CD4-positive, alpha-beta memory T cell (primary cell): ENCODE results near the gene PCSK6. TPM values are rescaled to one million over a fixed set of nuclear protein-coding genes. Genes with fewer than 3 reads are reported as not detected.
"Not testable (repeated sequence)": the region's sequence is repeated elsewhere in the genome, so short reads cannot be mapped to it uniquely, and the experiment has no call there.

ENCODE experiments used
- CTCF ChIA-PET: fragments of 350-600 bp; sonication (Branson Sonifier 250); formaldehyde crosslinking; loops from one replicate; lab custom pipeline; 2021; ENCODE audit warnings: inconsistent platforms; ENCODE audit not compliant: partially characterized antibody; lab: Charles Lee
- POLR2A ChIA-PET: fragments of 350-600 bp; sonication (Branson Sonifier 250); formaldehyde crosslinking; loops from one replicate; lab custom pipeline; 2021; ENCODE audit not compliant: partially characterized antibody; lab: Charles Lee
- DNase-seq, 5 donors: peaks; one replicate each; pipeline versions ENCODE4 v3.0.0 to v3.0.0-alpha.2; 2020 to 2022; ENCODE audit warnings: mixed read lengths in 1 of 5
- H3K27ac ChIP-seq: one replicate; pipeline ENCODE4 v1.7.0; 2013; ENCODE audit warnings: low read depth, low read length
- H3K27me3 ChIP-seq: 2 replicates; pipeline ENCODE4 v1.7.0; 2013; ENCODE audit warnings: mild to moderate bottlenecking, low read length, moderate library complexity; ENCODE audit not compliant: insufficient read depth
- H3K36me3 ChIP-seq: 2 replicates; pipeline ENCODE4 v1.7.0; 2013; ENCODE audit warnings: mild to moderate bottlenecking, low read length, moderate library complexity; ENCODE audit not compliant: insufficient read depth
- H3K4me1 ChIP-seq: 2 replicates; pipeline ENCODE4 v1.7.0; 2013; ENCODE audit warnings: mild to moderate bottlenecking, low read length, moderate library complexity; ENCODE audit not compliant: insufficient read depth
- H3K4me3 ChIP-seq, 2 donors: one replicate each; pipeline ENCODE4 v1.7.0; 2013; ENCODE audit warnings: low read length in 2 of 2, mild to moderate bottlenecking in 1 of 2
- H3K9me3 ChIP-seq, 2 donors: one replicate each; pipeline ENCODE4 v1.7.0; 2013; ENCODE audit warnings: low read length in 2 of 2, control low read depth in 1 of 2; ENCODE audit not compliant: control insufficient read depth in 1 of 2
- H3K27ac Mint-ChIP-seq, 7 donors: one replicate each; pipeline ENCODE4 v1.8.0; 2020 to 2021; ENCODE audit warnings: mixed read lengths in 7 of 7, mild to moderate bottlenecking in 6 of 7, inconsistent platforms in 3 of 7, moderate library complexity in 3 of 7
- H3K27me3 Mint-ChIP-seq, 2 donors: one replicate each; pipeline ENCODE4 v1.8.0; 2020 to 2021; ENCODE audit warnings: mixed read lengths in 2 of 2
- H3K36me3 Mint-ChIP-seq, 2 donors: one replicate each; pipeline ENCODE4 v1.8.0; 2020 to 2021; ENCODE audit warnings: mixed read lengths in 2 of 2, inconsistent platforms in 1 of 2, mild to moderate bottlenecking in 1 of 2
- H3K4me1 Mint-ChIP-seq, 4 donors: one replicate each; pipeline ENCODE4 v1.8.0; 2020 to 2021; ENCODE audit warnings: mixed read lengths in 4 of 4, mild to moderate bottlenecking in 1 of 4
- H3K4me3 Mint-ChIP-seq, 8 donors: one replicate each; pipeline ENCODE4 v1.8.0; 2020 to 2021; ENCODE audit warnings: mixed read lengths in 8 of 8, mild to moderate bottlenecking in 7 of 8, moderate library complexity in 6 of 8, inconsistent platforms in 3 of 8
- H3K9me3 Mint-ChIP-seq, 8 donors: one replicate each; pipeline ENCODE4 v1.8.0; 2020 to 2021; ENCODE audit warnings: mixed read lengths in 8 of 8, mild to moderate bottlenecking in 5 of 8, inconsistent platforms in 3 of 8, moderate library complexity in 1 of 8
- intact Hi-C: fragments of 100-400 bp; cut with micrococcal nuclease; formaldehyde crosslinking; loops from one replicate; pipeline ENCODE4 v1.15.1; 2023
- polyA plus RNA-seq, 2 donors: library from polyadenylated mRNA; unstranded; fragments of 300-500 nt; fragmentation: Illumina TruSeq; gene quantifications; one replicate each; pipeline ENCODE4 v1.2.3, GENCODE V29; 2021
- total RNA-seq, 2 experiments: library from RNA; stranded (reverse); gene quantifications; one replicate each; pipeline ENCODE4 v1.2.3, GENCODE V29; 2021

PCSK6 gene
- total and polyA plus RNA-seq, 4 experiments from 2014 or later, result 0.08 to 0.53 (median 0.32) TPM

DNA sequence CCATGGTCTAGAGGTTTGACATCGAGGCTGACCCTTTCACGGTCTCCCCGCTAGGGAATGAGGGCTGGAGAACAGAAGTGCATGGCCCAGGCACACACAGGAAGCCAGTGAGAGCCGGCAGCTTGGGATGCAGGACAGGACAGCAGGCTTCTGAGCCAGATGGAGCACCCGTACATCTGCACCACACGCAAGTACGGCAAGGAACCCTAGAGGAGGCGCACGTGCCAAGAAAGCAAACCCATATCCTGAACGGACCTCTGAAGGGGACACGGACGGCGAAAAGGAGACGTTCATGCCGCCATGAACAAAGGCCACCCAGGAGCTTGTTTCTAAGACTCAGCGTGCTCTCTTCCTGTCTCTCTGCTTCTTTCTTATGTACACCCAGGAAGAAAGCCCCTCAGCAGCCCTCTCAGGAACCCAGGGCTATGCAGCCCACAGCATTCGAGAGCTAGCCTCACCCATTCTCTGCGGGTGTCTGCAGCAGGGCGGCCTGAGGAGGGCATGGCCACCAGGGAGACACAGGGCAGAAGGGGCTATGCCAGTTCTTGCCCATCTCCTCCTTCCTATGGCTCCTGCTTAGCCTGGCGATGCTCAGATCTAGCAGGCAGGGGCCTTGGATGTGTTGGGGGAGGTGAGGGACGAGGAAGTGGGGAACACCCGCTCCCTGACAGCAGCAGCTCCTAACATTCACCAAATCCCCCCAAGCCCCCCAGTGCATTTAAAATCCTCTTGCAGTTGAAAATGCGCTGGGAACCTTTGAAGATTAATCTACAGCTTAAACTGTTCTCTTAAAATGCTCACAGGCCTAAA is 81.3 kb downstream of the PCSK6 start:
- Mint-ChIP-seq H3K27ac (no peak overlapping the region), H3K27me3 (peaks cover 6 to 8% of the 10 kb centered on the region in 2 donors), H3K36me3 (no peaks in the 10 kb centered on the region), H3K4me3 (no peak overlapping the region), H3K4me1 (no peaks in the 10 kb centered on the region), H3K9me3 (no peaks in the 10 kb centered on the region)
- POLR2A ChIA-PET, result no interaction called here
- H3K27me3 ChIP-seq, result no peaks in the 10 kb centered on the region
- no peaks in the 10 kb centered on the region for H3K36me3 ChIP-seq
- H3K27ac ChIP-seq, result no peak overlapping the region
- no peaks in the 10 kb centered on the region for H3K9me3 ChIP-seq
- no peak overlapping the region for H3K4me3 ChIP-seq
- CTCF ChIA-PET, result no interaction called here
- H3K4me1 ChIP-seq, result no peaks in the 10 kb centered on the region
- intact Hi-C loops, result no loop called here
- DNase-seq, result no peak

DNA sequence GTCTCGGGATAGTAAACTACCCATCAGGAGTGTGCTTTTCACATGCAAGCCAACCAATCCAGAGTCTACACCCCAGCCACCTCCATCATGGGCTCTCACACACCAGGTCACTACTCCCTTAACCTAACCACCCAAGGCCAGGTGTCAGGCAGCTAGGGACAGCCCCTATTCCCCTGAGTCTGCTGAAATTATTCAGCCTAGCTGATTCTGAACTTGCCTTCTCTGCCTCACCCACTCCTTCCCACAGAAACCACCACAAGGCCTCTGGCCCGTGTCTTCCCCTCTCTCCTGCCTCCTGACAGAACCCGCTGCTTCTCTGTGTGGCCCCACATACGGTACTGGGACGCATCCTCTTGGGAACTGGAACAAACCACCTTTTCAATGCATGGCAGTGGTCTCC is 82.1 kb downstream of the PCSK6 start:
- intact Hi-C loops, result no loop called here
- Histone ChIP-seq H3K4me3 (no peak overlapping the region), H3K36me3 (no peaks in the 10 kb centered on the region), H3K27me3 (no peaks in the 10 kb centered on the region), H3K4me1 (no peaks in the 10 kb centered on the region), H3K9me3 (no peaks in the 10 kb centered on the region), H3K27ac (no peak overlapping the region)
- H3K36me3 Mint-ChIP-seq, result no peaks in the 10 kb centered on the region
- ChIA-PET CTCF (no interaction called here), POLR2A (no interaction called here)
- no peaks in the 10 kb centered on the region for H3K4me1 Mint-ChIP-seq
- peaks cover 6 to 8% of the 10 kb centered on the region in 2 donors for H3K27me3 Mint-ChIP-seq
- H3K4me3 Mint-ChIP-seq, result no peak overlapping the region
- DNase-seq, result no peak
- H3K9me3 Mint-ChIP-seq, result no peaks in the 10 kb centered on the region
- H3K27ac Mint-ChIP-seq, result no peak overlapping the region

- Mint-ChIP-seq H3K27ac (no peak overlapping the region), H3K36me3 (no peaks in the 10 kb centered on the region)
Measured at GRCh38 chr15:101406526-101407195, 82.8 kb downstream of the PCSK6 start.

GRCh38 chr15:101406036-101406435 is 83.5 kb downstream of the PCSK6 start:
- CTCF ChIA-PET, result no interaction called here
- no peak for DNase-seq
- H3K27me3 Mint-ChIP-seq, result peaks cover 6 to 10% of the 10 kb centered on the region in 2 donors

More at GRCh38 chr15:101406526-101407195, 82.8 kb downstream of the PCSK6 start:
- Histone ChIP-seq H3K4me1 (no peaks in the 10 kb centered on the region), H3K27me3 (no peaks in the 10 kb centered on the region), H3K9me3 (no peaks in the 10 kb centered on the region), H3K27ac (no peak overlapping the region), H3K36me3 (no peaks in the 10 kb centered on the region), H3K4me3 (no peak overlapping the region)
- no peak overlapping the region for H3K4me3 Mint-ChIP-seq
- CTCF ChIA-PET, result no interaction called here
- intact Hi-C loops, result no loop called here
- H3K4me1 Mint-ChIP-seq, result no peaks in the 10 kb centered on the region
- POLR2A ChIA-PET, result no interaction called here
- H3K9me3 Mint-ChIP-seq, result no peaks in the 10 kb centered on the region
- no peak for DNase-seq
- peaks cover 6 to 8% of the 10 kb centered on the region in 2 donors for H3K27me3 Mint-ChIP-seq

DNA sequence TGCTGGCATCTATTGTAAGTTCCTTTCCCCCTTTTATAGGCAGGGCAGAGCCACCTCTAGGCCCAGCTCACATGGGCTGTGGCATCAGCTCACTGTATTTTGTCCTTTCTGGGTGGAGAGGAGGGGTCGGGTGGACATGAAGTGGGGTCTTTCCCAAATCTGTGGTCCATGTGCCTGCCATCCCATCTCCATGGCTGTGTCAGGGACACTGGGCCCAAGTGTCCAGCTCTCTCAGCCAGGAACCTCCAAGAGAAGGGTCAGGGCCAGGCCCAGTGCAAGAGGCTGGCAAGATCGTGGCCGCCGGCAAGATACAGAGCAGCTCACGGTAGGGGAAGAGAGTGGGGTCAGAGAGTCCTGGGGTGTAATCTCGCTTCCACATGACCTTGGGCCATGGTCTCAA is 85.3 kb downstream of the PCSK6 start:
- H3K27me3 Mint-ChIP-seq, result peaks cover 8 to 18% of the 10 kb centered on the region in 2 donors

More at GRCh38 chr15:101406036-101406435, 83.5 kb downstream of the PCSK6 start:
- no peaks in the 10 kb centered on the region for H3K9me3 Mint-ChIP-seq
- Histone ChIP-seq H3K4me3 (no peak overlapping the region), H3K36me3 (no peaks in the 10 kb centered on the region), H3K4me1 (no peaks in the 10 kb centered on the region), H3K9me3 (no peaks in the 10 kb centered on the region), H3K27ac (no peak overlapping the region), H3K27me3 (no peaks in the 10 kb centered on the region)
- H3K4me3 Mint-ChIP-seq, result no peak overlapping the region
- POLR2A ChIA-PET, result no interaction called here
- H3K36me3 Mint-ChIP-seq, result no peaks in the 10 kb centered on the region
- intact Hi-C loops, result no loop called here
- no peak overlapping the region for H3K27ac Mint-ChIP-seq
- H3K4me1 Mint-ChIP-seq, result no peaks in the 10 kb centered on the region

DNA sequence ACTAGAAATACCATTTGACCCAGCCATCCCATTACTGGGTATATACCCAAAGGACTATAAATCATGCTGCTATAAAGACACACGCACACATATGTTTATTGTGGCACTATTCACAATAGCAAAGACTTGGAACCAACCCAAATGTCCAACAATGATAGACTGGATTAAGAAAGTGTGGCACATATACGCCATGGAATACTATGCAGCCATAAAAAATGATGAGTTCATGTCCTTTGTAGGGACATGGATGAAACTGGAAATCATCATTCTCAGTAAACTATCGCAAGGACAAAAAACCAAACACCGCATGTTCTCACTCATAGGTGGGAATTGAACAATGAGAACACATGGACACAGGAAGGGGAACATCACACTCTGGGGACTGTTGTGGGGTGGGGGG is 86.6 kb downstream of the PCSK6 start:
- POLR2A ChIA-PET, H3K9me3 ChIP-seq, H3K36me3 Mint-ChIP-seq, H3K4me3 Mint-ChIP-seq, CTCF ChIA-PET, DNase-seq, intact Hi-C loops, H3K27ac ChIP-seq, H3K36me3 ChIP-seq, H3K4me3 ChIP-seq, H3K27ac Mint-ChIP-seq, H3K9me3 Mint-ChIP-seq, H3K27me3 ChIP-seq, H3K4me1 ChIP-seq, H3K4me1 Mint-ChIP-seq: not testable (repeated sequence)
- peaks cover 12 to 20% of the 10 kb centered on the region in 2 donors for H3K27me3 Mint-ChIP-seq

More for the DNA sequence above, 85.3 kb downstream of the PCSK6 start:
- H3K27ac Mint-ChIP-seq, result peak overlapping the region in 1 of 7 donors; percentile 27
- Histone ChIP-seq H3K9me3 (no peaks in the 10 kb centered on the region), H3K27me3 (no peaks in the 10 kb centered on the region), H3K4me1 (no peaks in the 10 kb centered on the region), H3K27ac (no peak overlapping the region), H3K4me3 (no peak overlapping the region), H3K36me3 (no peaks in the 10 kb centered on the region)
- peaks cover 0 to 3% (median 0%) of the 10 kb centered on the region in 8 donors for H3K9me3 Mint-ChIP-seq
- CTCF ChIA-PET, result no interaction called here
- no peak overlapping the region for H3K4me3 Mint-ChIP-seq
- no peaks in the 10 kb centered on the region for H3K4me1 Mint-ChIP-seq
- DNase-seq, result no peak
- H3K36me3 Mint-ChIP-seq, result no peaks in the 10 kb centered on the region
- intact Hi-C loops, result no loop called here
- POLR2A ChIA-PET, result no interaction called here

GRCh38 chr15:101401286-101401685 is 88.2 kb downstream of the PCSK6 start:
- ChIA-PET CTCF (no interaction called here), POLR2A (no interaction called here)
- Histone ChIP-seq H3K4me3 (no peak overlapping the region), H3K4me1 (no peaks in the 10 kb centered on the region), H3K27ac (no peak overlapping the region), H3K27me3 (no peaks in the 10 kb centered on the region), H3K9me3 (no peaks in the 10 kb centered on the region), H3K36me3 (no peaks in the 10 kb centered on the region)
- H3K4me1 Mint-ChIP-seq, result peaks cover 0 to 3% (median 0%) of the 10 kb centered on the region in 4 donors
- intact Hi-C loops, result no loop called here
- peaks cover 10 to 23% of the 10 kb centered on the region in 2 donors for H3K27me3 Mint-ChIP-seq
- H3K27ac Mint-ChIP-seq, result no peak overlapping the region
- H3K4me3 Mint-ChIP-seq, result no peak overlapping the region
- no peaks in the 10 kb centered on the region for H3K36me3 Mint-ChIP-seq
- peaks cover 0 to 3% (median 0%) of the 10 kb centered on the region in 8 donors for H3K9me3 Mint-ChIP-seq
- no peak for DNase-seq
